Kasumi-1 (cell line): ENCODE measurements around the gene IGDCC3.
"Not testable (repeated sequence)": the region's sequence is repeated elsewhere in the genome, so short reads cannot be mapped to it uniquely, and the experiment has no call there.

Source experiments
- DNase-seq, 2 experiments: peaks; one replicate each; lab custom pipeline; 2025; lab: John Stamatoyannopoulos, UW

IGDCC3 gene

DNA sequence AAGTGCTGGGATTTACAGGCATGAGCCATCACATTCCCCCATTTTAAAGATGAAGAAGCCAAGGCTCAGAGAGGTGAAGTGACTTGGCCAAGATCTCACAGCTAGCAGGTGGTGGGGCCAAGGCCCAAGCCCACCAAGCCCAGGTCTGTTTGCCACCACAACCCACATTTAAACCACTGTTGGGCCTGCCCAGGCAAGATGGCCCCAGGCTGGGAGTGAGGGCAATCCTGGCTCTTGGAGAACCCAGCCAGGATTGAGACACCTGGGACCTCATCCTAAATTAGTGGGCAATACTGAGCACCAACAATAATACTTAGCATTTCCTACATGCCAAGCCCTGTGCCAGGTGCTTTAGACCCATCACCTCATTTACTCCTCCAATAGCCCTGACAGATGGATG is 6.9 kb downstream of the IGDCC3 start:
- no peak for DNase-seq

DNA sequence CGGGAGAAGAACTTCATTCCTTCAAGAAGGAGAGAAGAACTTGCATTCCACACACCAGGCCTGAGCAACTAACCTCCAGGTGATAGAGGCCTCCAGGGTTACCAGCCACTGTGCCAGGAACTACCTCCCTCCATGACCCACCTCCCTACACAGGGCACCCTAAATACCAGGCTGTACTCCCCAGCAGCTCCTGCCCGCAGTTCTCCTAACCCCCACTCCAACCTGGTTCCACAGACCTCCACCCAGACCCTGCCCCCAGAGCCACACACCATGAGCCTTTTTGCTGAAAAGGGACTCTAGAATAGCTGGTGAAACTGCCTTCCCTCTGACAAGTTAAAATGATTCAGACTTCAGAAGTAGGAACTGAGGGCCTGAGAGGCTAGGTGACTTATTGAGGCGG is 8.2 kb downstream of the IGDCC3 start:
- no peak for DNase-seq

DNA sequence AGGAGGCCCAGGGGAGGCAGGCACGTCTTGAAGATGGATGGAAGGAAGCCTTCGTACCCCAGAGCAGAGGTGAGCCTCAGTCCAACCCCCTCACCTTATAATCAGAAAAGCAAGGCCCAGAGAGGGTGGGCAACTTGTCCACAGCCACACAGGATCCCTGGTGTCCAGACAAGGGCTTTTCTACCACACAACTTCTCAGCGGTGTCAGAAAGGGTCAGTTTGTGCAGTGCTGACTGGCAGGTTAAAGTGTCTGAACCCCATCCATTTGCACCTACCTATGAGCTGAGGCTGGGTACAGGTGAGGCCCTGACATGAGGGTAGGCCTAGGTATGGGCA is 8.6 kb downstream of the IGDCC3 start:
- no peak for DNase-seq

GRCh38 chr15:65368302-65369211 is 9.2 kb downstream of the IGDCC3 start:
- DNase-seq = no peak

- DNase-seq = no peak
Measured at GRCh38 chr15:65366122-65366892, 11.5 kb downstream of the IGDCC3 start.

DNA sequence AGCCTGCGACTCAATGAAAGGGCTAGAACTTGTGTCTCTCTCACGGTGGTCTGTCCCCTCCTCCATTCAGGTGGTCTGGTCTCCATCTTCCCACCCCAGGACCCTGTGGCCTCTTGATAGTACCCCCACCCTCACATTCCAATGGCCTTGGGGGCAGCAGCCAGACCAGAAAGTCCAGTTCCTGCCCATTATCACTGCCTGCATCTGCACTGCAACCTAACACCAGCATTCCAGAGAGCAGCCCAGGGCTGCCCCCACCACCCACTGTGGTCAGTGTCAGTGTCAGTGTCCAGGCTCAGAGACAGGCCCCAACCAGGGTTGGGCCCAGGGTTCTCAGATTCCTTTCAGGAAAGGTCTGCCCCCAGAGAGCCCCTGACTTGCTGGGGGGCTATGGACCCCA is 12.6 kb downstream of the IGDCC3 start:
- no peak for DNase-seq

GRCh38 chr15:65363766-65364165 is 14.0 kb downstream of the IGDCC3 start:
- DNase-seq = no peak

DNA sequence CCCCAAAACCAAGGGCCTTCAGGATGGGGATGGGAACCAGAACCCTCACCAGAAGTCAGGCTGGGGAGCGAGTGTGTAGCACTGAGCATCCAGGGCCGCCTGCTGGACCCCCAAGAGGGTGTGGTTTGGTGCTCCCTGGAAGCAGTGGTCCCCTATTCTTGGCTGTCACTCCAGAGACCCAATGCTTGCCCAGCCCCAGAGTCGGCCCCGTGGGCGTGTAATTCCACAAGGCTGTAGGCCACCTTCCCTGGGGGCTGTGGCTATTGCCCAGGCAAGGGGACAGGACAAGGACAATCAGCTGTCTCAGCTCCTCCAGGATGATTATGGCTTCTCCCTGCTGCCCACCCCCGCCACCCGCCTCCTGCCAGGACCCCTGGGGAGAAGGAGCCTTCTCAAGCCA is 14.5 kb downstream of the IGDCC3 start:
- no peak for DNase-seq

DNA sequence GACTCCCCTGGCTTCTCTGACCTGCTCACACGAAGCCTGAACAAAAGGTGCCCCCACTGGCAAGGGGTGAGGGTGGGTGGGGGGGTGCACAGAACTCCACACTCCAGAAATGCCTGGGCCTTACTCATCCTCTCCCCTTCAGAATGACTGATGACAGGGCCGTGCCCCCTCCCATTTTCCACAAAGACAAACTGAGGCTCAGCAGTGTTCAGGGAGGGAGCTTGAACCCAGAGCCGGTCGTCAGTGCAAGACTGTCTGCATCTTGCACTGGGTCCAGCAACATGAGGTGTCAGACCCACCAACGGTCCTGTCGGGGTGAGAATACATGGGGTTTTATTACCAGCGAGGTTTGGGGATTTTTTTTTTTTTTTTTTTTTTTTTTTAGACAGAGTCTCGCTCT is 15.3 kb downstream of the IGDCC3 start:
- no peak for DNase-seq

- DNase-seq = no peak
Measured at GRCh38 chr15:65361708-65362459, 15.9 kb downstream of the IGDCC3 start.

DNA sequence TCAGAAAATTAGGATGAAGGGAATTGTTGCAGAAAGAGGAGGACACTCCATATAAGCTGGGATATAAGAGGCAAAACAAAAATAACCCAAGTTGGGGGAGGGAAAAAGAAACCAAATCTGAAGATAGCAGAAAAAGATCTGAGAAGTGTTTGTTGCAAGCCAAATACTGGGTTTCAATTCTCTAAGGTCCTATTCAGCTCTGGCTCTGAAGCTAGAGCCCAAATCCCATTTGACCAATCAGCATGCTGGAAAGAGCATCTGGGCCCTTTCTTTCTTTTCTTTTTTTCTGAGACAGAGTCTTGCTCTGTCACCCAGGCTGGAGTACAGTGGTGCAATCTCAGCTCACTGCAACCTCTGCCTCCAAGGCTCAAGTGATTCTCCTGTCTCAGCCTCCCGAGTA is 17.3 kb downstream of the IGDCC3 start:
- DNase-seq = no peak

GRCh38 chr15:65355988-65356353 is 21.8 kb downstream of the IGDCC3 start:
- DNase-seq = no peak

- DNase-seq = no peak
Measured at GRCh38 chr15:65355173-65355987, 22.4 kb downstream of the IGDCC3 start.

GRCh38 chr15:65354835-65355172 is 23.0 kb downstream of the IGDCC3 start:
- DNase-seq = no peak

GRCh38 chr15:65351972-65352371 is 25.8 kb downstream of the IGDCC3 start:
- DNase-seq = not testable (repeated sequence)

DNA sequence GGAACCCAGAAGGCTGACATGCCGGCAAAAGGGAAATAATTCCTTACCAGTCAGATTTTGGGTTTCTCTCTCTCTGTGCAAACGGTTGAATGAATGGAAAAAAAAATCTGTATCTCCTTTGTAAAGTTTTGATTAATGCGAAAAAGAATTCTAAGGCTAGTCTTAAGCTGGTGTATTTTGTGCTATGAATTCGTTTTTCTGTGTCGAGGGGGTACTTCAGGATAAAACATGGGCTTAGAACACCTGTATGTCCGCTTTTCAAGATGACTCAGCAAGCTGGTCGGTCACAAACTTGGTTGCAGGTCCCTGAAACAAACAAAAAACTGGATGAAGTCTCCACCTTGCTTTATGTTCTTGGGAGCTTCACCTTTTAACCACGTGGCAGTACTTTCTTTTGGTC is 28.5 kb downstream of the IGDCC3 start:
- DNase-seq = no peak

GRCh38 chr15:65347756-65348155 is 30.0 kb downstream of the IGDCC3 start:
- DNase-seq = not testable (repeated sequence)

- no peak for DNase-seq
Measured at GRCh38 chr15:65346856-65347598, 30.8 kb downstream of the IGDCC3 start.

DNA sequence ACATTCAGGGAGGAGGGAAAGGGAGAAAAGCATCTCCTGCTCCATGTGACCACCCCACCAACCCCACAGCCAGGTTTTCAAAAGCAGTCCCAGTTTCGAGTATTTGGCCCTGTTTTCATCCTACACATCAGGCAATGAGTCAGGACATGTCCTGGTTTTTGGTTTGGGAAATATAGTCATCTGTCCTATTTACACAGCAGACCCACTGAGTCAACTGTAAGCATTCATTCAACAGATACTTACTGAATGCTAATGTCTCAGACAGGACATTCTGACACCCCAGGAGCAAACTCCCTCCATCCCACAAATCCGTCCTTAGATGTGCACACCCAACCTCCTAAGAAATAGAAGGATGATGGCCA is 32.9 kb downstream of the IGDCC3 start:
- DNase-seq = no peak

- DNase-seq = no peak
Measured at GRCh38 chr15:65344214-65344913, 33.4 kb downstream of the IGDCC3 start.
